Stomach (tissue), 4 donors: ENCODE results near the gene ATP13A3.

Source experiments
- POLR2A ChIP-seq, 4 donors: fragments of 450-650 bp; IDR thresholded peaks; one replicate each; pipeline ENCODE4 v1.6.1; 2016; ENCODE audit warnings: antibody characterized with exemption in 4 of 4, control low read depth in 2 of 4, mild to moderate bottlenecking in 1 of 4, moderate library complexity in 1 of 4
- TF ChIP-seq, protein P1 (sequence below), 7 experiments: fragments of 450-650 bp in 4 of 7; fragments of 200-600 bp in 3 of 7; sonication (generic) in 3 of 7; IDR thresholded peaks; one replicate each; pipeline ENCODE4 v1.5.1; 2016 to 2019; ENCODE audit warnings: antibody characterized with exemption in 7 of 7, control low read depth in 2 of 7, mild to moderate bottlenecking in 1 of 7

DNA sequence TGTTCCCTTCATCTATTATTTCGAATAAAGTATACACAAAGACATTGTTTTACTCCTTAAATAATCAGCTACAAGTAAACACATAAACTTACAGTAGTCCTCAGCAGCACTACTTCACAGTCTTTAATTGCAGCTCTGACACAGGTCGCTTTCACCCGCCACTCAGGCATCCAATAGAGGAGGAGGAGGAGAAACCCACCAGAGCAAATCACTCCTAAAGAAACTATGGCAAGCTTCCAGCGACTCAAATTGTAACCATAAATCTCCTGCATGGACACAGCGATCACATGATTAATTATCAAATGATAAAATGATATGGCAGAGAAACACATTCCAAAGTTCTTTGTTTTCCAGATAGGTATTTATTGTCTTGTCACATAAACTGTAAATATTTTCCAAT, 26.2 kb downstream of the ATP13A3 start:
- TF ChIP-seq, protein P1, sequence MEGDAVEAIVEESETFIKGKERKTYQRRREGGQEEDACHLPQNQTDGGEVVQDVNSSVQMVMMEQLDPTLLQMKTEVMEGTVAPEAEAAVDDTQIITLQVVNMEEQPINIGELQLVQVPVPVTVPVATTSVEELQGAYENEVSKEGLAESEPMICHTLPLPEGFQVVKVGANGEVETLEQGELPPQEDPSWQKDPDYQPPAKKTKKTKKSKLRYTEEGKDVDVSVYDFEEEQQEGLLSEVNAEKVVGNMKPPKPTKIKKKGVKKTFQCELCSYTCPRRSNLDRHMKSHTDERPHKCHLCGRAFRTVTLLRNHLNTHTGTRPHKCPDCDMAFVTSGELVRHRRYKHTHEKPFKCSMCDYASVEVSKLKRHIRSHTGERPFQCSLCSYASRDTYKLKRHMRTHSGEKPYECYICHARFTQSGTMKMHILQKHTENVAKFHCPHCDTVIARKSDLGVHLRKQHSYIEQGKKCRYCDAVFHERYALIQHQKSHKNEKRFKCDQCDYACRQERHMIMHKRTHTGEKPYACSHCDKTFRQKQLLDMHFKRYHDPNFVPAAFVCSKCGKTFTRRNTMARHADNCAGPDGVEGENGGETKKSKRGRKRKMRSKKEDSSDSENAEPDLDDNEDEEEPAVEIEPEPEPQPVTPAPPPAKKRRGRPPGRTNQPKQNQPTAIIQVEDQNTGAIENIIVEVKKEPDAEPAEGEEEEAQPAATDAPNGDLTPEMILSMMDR (IDR thresholded peaks at IDR 0.05): no peak
- no peak for TF ChIP-seq POLR2A (IDR thresholded peaks at IDR 0.05)
